DMS53 treated with DMSO at 0.1 percent for 48 hours (cell line): ENCODE data around the gene SULT1A2.
"Not testable (repeated sequence)": the region's sequence is repeated elsewhere in the genome, so short reads cannot be mapped to it uniquely, and the experiment has no call there.

ENCODE experiments used
- DNase-seq: peaks from one replicate; lab custom pipeline; 2025; ENCODE audit not compliant: unreplicated experiment; lab: John Stamatoyannopoulos, UW

The SULT1A2 gene

GRCh38 chr16:28592511-28592910 lies 4.3 kb downstream of the SULT1A2 start:
- DNase-seq, result no peak

GRCh38 chr16:28591355-28591754 lies 5.5 kb downstream of the SULT1A2 start:
- DNase-seq, result no peak

GRCh38 chr16:28590384-28591340 lies 6.2 kb downstream of the SULT1A2 start:
- no peak for DNase-seq

GRCh38 chr16:28589930-28590329 lies 6.9 kb downstream of the SULT1A2 start:
- no peak for DNase-seq

- DNase-seq, result no peak
Measured at GRCh38 chr16:28589069-28589468, 7.8 kb downstream of the SULT1A2 start.

- no peak for DNase-seq
Measured at GRCh38 chr16:28587386-28587785, 9.5 kb downstream of the SULT1A2 start.

- DNase-seq, result no peak
Measured at GRCh38 chr16:28586466-28586865, 10.4 kb downstream of the SULT1A2 start.

- DNase-seq, result no peak
Measured at GRCh38 chr16:28585674-28586073, 11.2 kb downstream of the SULT1A2 start.

GRCh38 chr16:28580726-28581315 lies 16.0 kb downstream of the SULT1A2 start:
- no peak for DNase-seq

GRCh38 chr16:28575446-28576109 lies 21.3 kb downstream of the SULT1A2 start:
- no peak for DNase-seq

GRCh38 chr16:28574925-28575324 lies 21.9 kb downstream of the SULT1A2 start:
- DNase-seq, result no peak

GRCh38 chr16:28573738-28574718 lies 22.8 kb downstream of the SULT1A2 start:
- no peak for DNase-seq

GRCh38 chr16:28572696-28573510 lies 23.9 kb downstream of the SULT1A2 start:
- no peak for DNase-seq

- DNase-seq, result no peak
Measured at GRCh38 chr16:28569968-28570752, 26.7 kb downstream of the SULT1A2 start.

GRCh38 chr16:28569021-28569420 lies 27.8 kb downstream of the SULT1A2 start:
- no peak for DNase-seq

- no peak for DNase-seq
Measured at GRCh38 chr16:28567292-28567691, 29.6 kb downstream of the SULT1A2 start.

GRCh38 chr16:28566233-28566925 lies 30.5 kb downstream of the SULT1A2 start:
- not testable (repeated sequence) for DNase-seq

GRCh38 chr16:28563218-28563617 lies 33.6 kb downstream of the SULT1A2 start:
- no peak for DNase-seq
